A673 (cell line): ENCODE measurements around the gene ADGRL2. TPM values are rescaled to one million over a fixed set of nuclear protein-coding genes. Genes with fewer than 3 reads are reported as not detected.

Experiments
- BruUV-seq: library from RNA; stranded (reverse); fragments of 400-500 nt; replicated peaks from 2 replicates; lab custom pipeline; 2021; lab: Mats Ljungman, UMichigan
- CTCF ChIA-PET: fragments of 300-600 bp; sonication (Branson Sonifier 250); formaldehyde crosslinking; loops from one replicate; lab custom pipeline; 2022; ENCODE audit warnings: antibody characterized with exemption; lab: Charles Lee
- POLR2A ChIA-PET: fragments of 300-600 bp; sonication (Branson Sonifier 250); formaldehyde crosslinking; loops from one replicate; lab custom pipeline; 2022; ENCODE audit warnings: antibody characterized with exemption; ENCODE audit not compliant: low non-redundant PET; lab: Charles Lee
- DNase-seq: peaks from one replicate; pipeline ENCODE4 v3.0.0-alpha.2; 2015; ENCODE audit warnings: low spot score
- H3K27ac ChIP-seq: fragments of 200-600 bp; sonication (generic); 2 replicates; pipeline ENCODE4 v1.5.1; 2016; ENCODE audit warnings: mixed run types, low read depth, mild to moderate bottlenecking, mixed read lengths, antibody characterized with exemption, low read length; ENCODE audit not compliant: poor library complexity, severe bottlenecking
- H3K27me3 ChIP-seq: fragments of 200-600 bp; sonication (generic); replicated peaks from 2 replicates; pipeline ENCODE4 v1.6.1; 2017; ENCODE audit warnings: mixed run types, low read depth, mild to moderate bottlenecking, mixed read lengths, antibody characterized with exemption, low read length; ENCODE audit not compliant: insufficient read depth, poor library complexity
- H3K36me3 ChIP-seq: fragments of 200-600 bp; sonication (generic); 2 replicates; pipeline ENCODE4 v1.6.1; 2016; ENCODE audit warnings: mixed run types, mild to moderate bottlenecking, mixed read lengths, antibody characterized with exemption, low read length; ENCODE audit not compliant: insufficient read depth, poor library complexity, severe bottlenecking
- H3K4me1 ChIP-seq: fragments of 200-600 bp; sonication (generic); 2 replicates; pipeline ENCODE4 v1.6.1; 2017; ENCODE audit warnings: mixed run types, mild to moderate bottlenecking, mixed read lengths, antibody characterized with exemption, low read length; ENCODE audit not compliant: insufficient read depth, poor library complexity, severe bottlenecking
- H3K4me3 ChIP-seq: fragments of 200-600 bp; sonication (generic); 2 replicates; pipeline ENCODE4 v1.5.1; 2016; ENCODE audit warnings: low read depth, mixed run types, mild to moderate bottlenecking, mixed read lengths, low read length; ENCODE audit not compliant: poor library complexity, severe bottlenecking
- H3K9me3 ChIP-seq: fragments of 200-600 bp; sonication (generic); 2 replicates; pipeline ENCODE4 v1.6.1; 2016; ENCODE audit warnings: mixed run types, low read depth, mild to moderate bottlenecking, mixed read lengths, antibody characterized with exemption, low read length; ENCODE audit not compliant: poor library complexity, severe bottlenecking
- CTCF ChIP-seq: fragments of 300-800, 200-600 bp; sonication (generic); conservative IDR thresholded peaks from 2 replicates; pipeline ENCODE4 v1.5.1; 2017; ENCODE audit warnings: low read depth, mild to moderate bottlenecking, antibody characterized with exemption, low read length, moderate library complexity, mixed read lengths
- EZH2 ChIP-seq: fragments of 200-600 bp; sonication (generic); IDR thresholded peaks from 2 replicates; pipeline ENCODE4 v1.6.1; 2017; ENCODE audit warnings: borderline replicate concordance, low read depth, mild to moderate bottlenecking, mixed read lengths, antibody characterized with exemption, low read length; ENCODE audit not compliant: poor library complexity, severe bottlenecking
- intact Hi-C: fragments of 100-400 bp; cut with micrococcal nuclease; formaldehyde crosslinking; loops from one replicate; pipeline ENCODE4 v1.10.0; 2022; ENCODE audit not compliant: unreplicated experiment
- total RNA-seq: library from RNA; stranded (reverse); gene quantifications from 2 replicates; pipeline ENCODE4 v1.2.3, GENCODE V29; 2021

Gene ADGRL2
- total RNA-seq, 1 experiment from 2014 or later: 1.5 TPM

GRCh38 chr1:81936853-81937252 lies 136.1 kb downstream of the ADGRL2 start:
- BruUV-seq: no TSS peak
- H3K27ac ChIP-seq: no peak overlapping the region
- intact Hi-C loops: no loop called here

GRCh38 chr1:81937791-81938450 lies 137.2 kb downstream of the ADGRL2 start:
- DNase-seq: no peak
- peaks cover 24% of the 10 kb centered on the region for H3K27me3 ChIP-seq
- intact Hi-C loops: no loop called here
- POLR2A ChIA-PET: no interaction called here
- no peaks in the 10 kb centered on the region for H3K9me3 ChIP-seq
- BruUV-seq: no TSS peak
- CTCF ChIA-PET: no interaction called here
- no peak overlapping the region for H3K4me3 ChIP-seq
- TF ChIP-seq CTCF (no peak), EZH2 (no peak)
- no peak overlapping the region for H3K27ac ChIP-seq
- no peaks in the 10 kb centered on the region for H3K36me3 ChIP-seq
- no peaks in the 10 kb centered on the region for H3K4me1 ChIP-seq

More at GRCh38 chr1:81936853-81937252, 136.1 kb downstream of the ADGRL2 start:
- Histone ChIP-seq H3K4me3 (no peak overlapping the region), H3K4me1 (no peaks in the 10 kb centered on the region), H3K36me3 (no peaks in the 10 kb centered on the region), H3K27me3 (peaks cover 16% of the 10 kb centered on the region), H3K9me3 (no peaks in the 10 kb centered on the region)
- CTCF ChIA-PET: no interaction called here
- TF ChIP-seq CTCF (no peak), EZH2 (no peak)
- POLR2A ChIA-PET: no interaction called here
- DNase-seq: no peak

GRCh38 chr1:81948495-81948894 lies 147.8 kb downstream of the ADGRL2 start:
- H3K4me1 ChIP-seq: no peaks in the 10 kb centered on the region
- H3K27me3 ChIP-seq: peaks cover 24% of the 10 kb centered on the region
- H3K27ac ChIP-seq: no peak overlapping the region
- no peak overlapping the region for H3K4me3 ChIP-seq
- POLR2A ChIA-PET: no interaction called here
- H3K9me3 ChIP-seq: no peaks in the 10 kb centered on the region
- TF ChIP-seq CTCF (no peak), EZH2 (no peak)
- intact Hi-C loops: no loop called here
- H3K36me3 ChIP-seq: no peaks in the 10 kb centered on the region
- no TSS peak for BruUV-seq
- DNase-seq: no peak
- CTCF ChIA-PET: no interaction called here
